ENCODE results near the gene LRAT.

DNA sequence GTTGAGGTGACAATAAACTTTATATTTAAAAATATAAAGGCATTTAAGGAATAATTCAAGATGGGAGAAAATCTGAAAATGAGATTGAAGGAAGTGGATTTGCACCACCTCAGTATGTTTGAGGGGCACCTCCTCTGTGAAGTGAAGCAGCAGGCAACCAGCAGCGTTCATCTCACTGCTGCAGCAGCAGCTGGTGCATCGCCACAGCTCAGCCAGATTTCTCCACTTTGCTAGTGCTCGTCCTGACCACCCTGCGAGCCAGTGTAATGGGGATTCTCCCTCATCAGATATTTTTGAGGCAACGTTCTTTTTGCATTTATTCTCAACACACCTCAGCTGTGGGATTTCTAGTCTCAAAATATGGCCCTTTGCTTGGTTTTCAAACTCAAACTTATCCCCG lies 13.9 kb downstream of the LRAT start:
- TF ChIP-seq, protein P1, sequence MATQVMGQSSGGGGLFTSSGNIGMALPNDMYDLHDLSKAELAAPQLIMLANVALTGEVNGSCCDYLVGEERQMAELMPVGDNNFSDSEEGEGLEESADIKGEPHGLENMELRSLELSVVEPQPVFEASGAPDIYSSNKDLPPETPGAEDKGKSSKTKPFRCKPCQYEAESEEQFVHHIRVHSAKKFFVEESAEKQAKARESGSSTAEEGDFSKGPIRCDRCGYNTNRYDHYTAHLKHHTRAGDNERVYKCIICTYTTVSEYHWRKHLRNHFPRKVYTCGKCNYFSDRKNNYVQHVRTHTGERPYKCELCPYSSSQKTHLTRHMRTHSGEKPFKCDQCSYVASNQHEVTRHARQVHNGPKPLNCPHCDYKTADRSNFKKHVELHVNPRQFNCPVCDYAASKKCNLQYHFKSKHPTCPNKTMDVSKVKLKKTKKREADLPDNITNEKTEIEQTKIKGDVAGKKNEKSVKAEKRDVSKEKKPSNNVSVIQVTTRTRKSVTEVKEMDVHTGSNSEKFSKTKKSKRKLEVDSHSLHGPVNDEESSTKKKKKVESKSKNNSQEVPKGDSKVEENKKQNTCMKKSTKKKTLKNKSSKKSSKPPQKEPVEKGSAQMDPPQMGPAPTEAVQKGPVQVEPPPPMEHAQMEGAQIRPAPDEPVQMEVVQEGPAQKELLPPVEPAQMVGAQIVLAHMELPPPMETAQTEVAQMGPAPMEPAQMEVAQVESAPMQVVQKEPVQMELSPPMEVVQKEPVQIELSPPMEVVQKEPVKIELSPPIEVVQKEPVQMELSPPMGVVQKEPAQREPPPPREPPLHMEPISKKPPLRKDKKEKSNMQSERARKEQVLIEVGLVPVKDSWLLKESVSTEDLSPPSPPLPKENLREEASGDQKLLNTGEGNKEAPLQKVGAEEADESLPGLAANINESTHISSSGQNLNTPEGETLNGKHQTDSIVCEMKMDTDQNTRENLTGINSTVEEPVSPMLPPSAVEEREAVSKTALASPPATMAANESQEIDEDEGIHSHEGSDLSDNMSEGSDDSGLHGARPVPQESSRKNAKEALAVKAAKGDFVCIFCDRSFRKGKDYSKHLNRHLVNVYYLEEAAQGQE (IDR thresholded peaks at IDR 0.05; ENCODE audit: low read depth) = no peak
- TF ChIP-seq TAF1 (IDR thresholded peaks at IDR 0.05; ENCODE audit: low read depth) (no peak), ZBTB7A (IDR thresholded peaks at IDR 0.05; ENCODE audit: low read depth) (no peak), CREB1 (IDR thresholded peaks at IDR 0.05; ENCODE audit: low read depth) (no peak), EP300 (IDR thresholded peaks at IDR 0.05; ENCODE audit: borderline replicate concordance) (no peak), FOXM1 (IDR thresholded peaks at IDR 0.05; ENCODE audit: borderline replicate concordance, low read depth) (no peak), TCF12 (IDR thresholded peaks at IDR 0.05; ENCODE audit: low read depth) (no peak), TEAD4 (IDR thresholded peaks at IDR 0.05) (no peak), CEBPB (IDR thresholded peaks at IDR 0.05) (no peak), YY1 (IDR thresholded peaks at IDR 0.05; ENCODE audit: low read depth) (no peak), MAX (IDR thresholded peaks at IDR 0.05) (no peak), NFIC (IDR thresholded peaks at IDR 0.05) (no peak)
